GM21526 (cell line): Measurements from ENCODE around the gene PSEN2.
"Not testable (repeated sequence)": the region's sequence is repeated elsewhere in the genome, so short reads cannot be mapped to it uniquely, and the experiment has no call there.

ENCODE experiments used
- ATAC-seq: cut with Tn5 transposase; IDR thresholded peaks from one replicate; pipeline ENCODE4 v1.9.1; 2021; ENCODE audit warnings: moderate library complexity; ENCODE audit not compliant: unreplicated experiment, low FRiP score

PSEN2 gene

GRCh38 chr1:226908913-226909312 is 38.5 kb downstream of the PSEN2 start:
- ATAC-seq, result no peak

- no peak for ATAC-seq
These were observed 42.3 kb downstream of the PSEN2 start for GRCh38 chr1:226912587-226913176.

GRCh38 chr1:226915672-226915995 is 45.2 kb downstream of the PSEN2 start:
- no peak for ATAC-seq

- no peak for ATAC-seq
These were observed 46.1 kb downstream of the PSEN2 start for GRCh38 chr1:226916497-226916896.

- no peak for ATAC-seq
These were observed 49.2 kb downstream of the PSEN2 start for GRCh38 chr1:226919587-226919986.

GRCh38 chr1:226919995-226920394 is 49.6 kb downstream of the PSEN2 start:
- no peak for ATAC-seq

GRCh38 chr1:226920446-226920894 is 50.1 kb downstream of the PSEN2 start:
- ATAC-seq, result no peak

- ATAC-seq, result no peak
These were observed 51.1 kb downstream of the PSEN2 start for GRCh38 chr1:226921504-226921903.

GRCh38 chr1:226929260-226930111 is 59.1 kb downstream of the PSEN2 start:
- not testable (repeated sequence) for ATAC-seq

GRCh38 chr1:226934483-226935237 is 64.2 kb downstream of the PSEN2 start:
- ATAC-seq, result no peak

GRCh38 chr1:226937940-226938725 is 67.7 kb downstream of the PSEN2 start:
- ATAC-seq, result no peak

- no peak for ATAC-seq
These were observed 68.6 kb downstream of the PSEN2 start for GRCh38 chr1:226938903-226939437.

- peak; percentile 34 for ATAC-seq
These were observed 69.1 kb downstream of the PSEN2 start for GRCh38 chr1:226939438-226940028.

- ATAC-seq, result peak; percentile 95
These were observed 69.8 kb downstream of the PSEN2 start, which contains the start of gene COQ8A for GRCh38 chr1:226940029-226940805. Gene COQ8A, plus strand, starts transcription at chr1:226940294. Its CDS starts 21,092 bp downstream, at chr1:226961386.

- ATAC-seq, result no peak
These were observed 70.3 kb downstream of the PSEN2 start for GRCh38 chr1:226940806-226941067.

GRCh38 chr1:226942392-226942791 is 72.0 kb downstream of the PSEN2 start:
- no peak for ATAC-seq

GRCh38 chr1:226943156-226943555 is 72.7 kb downstream of the PSEN2 start:
- no peak for ATAC-seq

- no peak for ATAC-seq
These were observed 73.5 kb downstream of the PSEN2 start for GRCh38 chr1:226943927-226944326.

GRCh38 chr1:226945106-226945857 is 74.9 kb downstream of the PSEN2 start:
- no peak for ATAC-seq
